GM18499 (cell line): ENCODE results near the gene GNPTG.

Experiments
- ATAC-seq: cut with Tn5 transposase; IDR thresholded peaks from one replicate; pipeline ENCODE4 v1.9.1; 2021; ENCODE audit warnings: moderate number of reproducible peaks; ENCODE audit not compliant: insufficient read depth, unreplicated experiment

Gene GNPTG

GRCh38 chr16:1351582-1352362 is at the start of gene GNPTG, which contains the start of gene TSR3:
GNPTG (plus strand) TSS chr16:1351931; CDS start chr16:1351966, 35 bp downstream.
TSR3 (minus strand) TSS chr16:1351878; CDS start chr16:1351804, 74 bp downstream.
- peak; percentile 46 for ATAC-seq

DNA sequence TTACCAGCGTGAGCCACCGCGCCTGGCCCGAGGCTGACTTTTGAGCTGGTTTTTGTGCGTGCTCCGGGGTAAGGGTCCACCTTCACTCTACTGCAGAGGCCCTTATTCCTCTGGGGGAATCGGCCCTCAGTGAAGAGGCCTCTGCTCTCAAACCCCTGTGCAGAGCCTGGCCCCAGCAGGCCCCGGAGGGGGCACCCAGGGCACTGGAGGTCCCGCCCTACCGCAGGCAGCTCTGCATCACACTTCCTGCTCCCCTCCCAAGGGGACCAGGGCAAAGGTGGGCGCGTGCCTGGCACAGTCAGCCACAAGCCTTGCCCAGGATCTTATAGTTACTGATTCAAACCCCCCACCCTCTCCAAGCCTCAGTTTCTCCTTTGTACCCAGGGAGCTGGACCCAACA is 45.9 kb upstream of the GNPTG start:
- ATAC-seq = no peak

DNA sequence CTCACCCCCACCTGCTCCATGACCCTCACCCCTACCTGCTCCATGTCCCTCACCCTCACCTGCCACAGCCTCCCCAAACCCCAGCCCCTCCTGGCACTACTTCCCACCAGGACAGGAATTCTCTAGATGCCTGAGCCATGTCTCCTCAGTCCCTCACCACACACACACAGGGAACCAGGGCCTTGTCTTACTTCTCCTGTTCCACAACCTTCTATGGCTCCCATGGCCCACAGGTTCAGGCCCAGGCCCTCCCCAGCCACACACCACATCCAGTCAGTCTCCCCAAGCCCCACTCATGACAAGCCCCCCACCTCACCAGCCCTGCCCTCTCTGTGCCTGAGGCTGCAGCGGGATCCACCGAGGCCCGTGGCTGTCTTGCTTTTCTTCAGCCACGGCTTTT is 45.4 kb upstream of the GNPTG start:
- no peak for ATAC-seq

DNA sequence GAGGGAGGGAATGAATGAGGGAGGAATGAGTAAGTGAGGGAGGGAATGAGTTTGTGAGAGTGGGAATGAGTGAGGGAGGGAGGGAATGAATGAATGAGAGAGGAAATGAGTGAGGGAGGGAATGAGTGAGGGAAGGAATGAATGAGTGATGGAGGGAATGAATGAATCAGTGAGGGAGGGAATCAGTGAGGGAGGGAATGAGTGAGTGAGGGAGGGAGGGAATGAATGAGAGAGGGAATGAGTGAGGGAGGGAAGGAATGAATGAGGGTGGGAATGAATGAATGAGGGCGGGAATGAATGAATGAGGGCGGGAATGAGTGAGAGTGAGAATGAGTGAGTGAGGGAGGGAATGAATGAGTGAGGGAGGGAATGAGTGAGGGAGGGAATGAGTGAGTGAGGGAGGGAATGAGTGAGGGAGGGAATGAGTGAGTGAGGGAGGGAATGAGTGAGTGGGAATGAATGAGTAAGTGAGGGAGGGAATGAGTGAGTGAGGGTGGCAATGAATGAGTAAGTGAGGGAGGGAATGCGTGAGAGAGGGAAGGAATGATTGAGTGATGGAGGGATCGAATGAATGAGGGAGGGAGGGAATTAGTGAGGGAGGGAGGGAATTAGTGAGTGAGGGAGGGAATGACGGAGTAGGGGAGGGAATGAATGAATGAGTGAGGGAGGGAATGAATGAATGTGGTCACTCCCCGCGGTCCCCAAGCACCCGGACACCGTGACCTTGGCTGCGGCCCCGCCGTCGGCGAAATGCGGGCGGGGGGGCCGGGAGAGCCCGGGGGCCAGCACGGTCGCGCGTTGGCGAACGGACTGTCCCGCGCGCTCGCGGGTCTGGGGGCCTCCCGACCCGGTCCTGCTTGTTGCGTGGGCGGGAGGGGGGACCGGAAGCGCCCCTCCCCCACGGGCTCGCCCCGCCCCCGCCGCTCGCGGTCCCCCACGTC is 43.4 kb upstream of the GNPTG start:
- no peak for ATAC-seq

DNA sequence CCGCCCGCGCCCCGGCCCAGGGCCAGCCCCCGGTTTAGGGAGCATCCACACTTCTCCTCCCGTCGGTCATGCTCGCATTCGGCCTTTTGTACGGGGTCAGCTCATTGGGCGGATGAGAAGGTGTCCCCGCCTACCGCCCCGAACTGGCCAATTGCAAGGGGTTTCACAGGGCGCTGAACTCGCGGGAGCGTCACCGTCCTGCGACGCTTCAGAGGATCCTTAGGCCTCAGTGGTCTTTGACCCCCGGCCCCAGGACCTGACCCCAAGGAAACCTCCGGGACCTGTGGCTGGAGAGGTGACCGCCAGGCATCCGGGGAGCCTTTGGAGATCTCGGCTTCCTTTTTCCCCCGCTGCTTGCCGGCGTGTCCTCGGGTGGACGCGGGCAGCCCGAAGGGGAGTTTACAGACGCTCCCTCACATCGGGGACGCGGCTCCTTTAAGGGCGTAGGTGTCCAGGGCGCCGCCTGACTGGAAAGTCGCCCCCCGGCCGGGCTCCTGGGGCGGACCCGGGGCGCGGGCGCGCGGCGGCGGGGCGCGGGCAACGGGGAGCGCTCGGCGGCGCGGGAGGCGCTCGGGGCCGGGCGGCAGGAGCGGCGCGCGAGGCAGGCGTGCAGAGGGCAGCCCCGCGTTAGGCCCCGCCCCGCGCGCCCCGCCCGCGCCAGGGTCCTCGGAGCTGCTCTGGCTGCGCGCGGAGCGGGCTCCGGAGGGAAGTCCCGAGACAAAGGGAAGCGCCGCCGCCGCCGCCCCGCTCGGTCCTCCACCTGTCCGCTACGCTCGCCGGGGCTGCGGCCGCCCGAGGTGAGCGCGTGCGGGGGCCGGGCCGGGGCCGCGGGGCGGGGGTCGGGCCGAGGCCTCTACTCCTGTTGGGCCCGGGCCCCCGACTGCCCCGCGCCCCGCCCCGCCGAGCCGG is 42.5 kb upstream of the GNPTG start, which contains the start of gene UBE2I:
Gene UBE2I (plus strand): TSS at position 660 of the 909 bp plus-strand sequence. CDS start 4,395 bp downstream, outside the sequence.
- ATAC-seq = peak; percentile 32

DNA sequence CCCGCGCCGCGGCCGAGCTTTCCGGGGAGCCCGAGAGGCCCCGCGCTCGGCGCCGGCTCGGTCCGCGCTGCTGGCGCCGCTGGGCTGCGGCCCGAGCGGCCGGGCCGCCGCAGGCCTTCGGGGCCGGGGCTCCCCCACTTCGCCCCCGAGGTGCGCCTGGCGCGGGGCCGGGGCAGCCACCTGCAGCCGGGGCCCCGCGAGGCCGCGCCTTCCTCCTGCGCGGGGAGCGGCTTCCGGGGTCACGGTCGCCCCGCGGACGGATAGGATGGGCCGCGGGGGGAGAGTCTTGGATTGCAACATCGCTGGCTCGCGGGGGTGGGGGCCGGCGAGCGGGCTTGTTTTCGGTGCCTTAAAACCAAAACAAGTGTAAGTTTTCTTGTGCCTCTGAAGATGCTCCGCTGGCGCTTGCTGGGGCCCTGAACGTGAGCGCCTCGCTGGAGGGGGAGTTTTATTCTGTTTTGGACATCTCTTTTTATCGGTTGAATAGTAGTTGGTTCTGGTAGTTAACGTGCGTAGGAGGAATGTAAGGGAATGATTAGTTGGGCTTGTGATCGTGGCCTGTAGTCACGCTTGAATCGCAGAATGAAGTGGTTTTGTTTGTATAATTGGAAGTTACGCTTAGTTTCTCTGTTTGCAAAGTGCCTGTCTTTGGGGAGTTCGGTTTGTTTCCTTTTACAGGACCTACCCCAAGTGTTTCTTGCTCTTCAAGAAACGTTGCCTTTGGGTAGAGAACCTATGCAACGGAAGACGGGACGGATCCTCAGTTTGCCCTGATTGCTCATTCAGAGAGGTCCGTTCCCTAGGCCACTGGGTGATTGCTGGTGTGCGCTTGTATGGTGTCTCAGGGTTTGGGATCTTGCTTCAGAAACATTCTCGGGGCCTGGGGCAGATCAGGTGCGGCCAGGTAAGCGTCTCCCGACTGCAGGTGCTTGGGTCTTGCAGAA is 41.6 kb upstream of the GNPTG start:
- no peak for ATAC-seq

- ATAC-seq = no peak
Observed at GRCh38 chr16:1310832-1311200, 40.9 kb upstream of the GNPTG start.

- ATAC-seq = no peak
Observed at GRCh38 chr16:1311212-1311737, 40.5 kb upstream of the GNPTG start.

- no peak for ATAC-seq
Observed at GRCh38 chr16:1311738-1312466, 39.8 kb upstream of the GNPTG start.

- no peak for ATAC-seq
Observed at GRCh38 chr16:1312467-1312816, 39.3 kb upstream of the GNPTG start.

- no peak for ATAC-seq
Observed at GRCh38 chr16:1312903-1313302, 38.8 kb upstream of the GNPTG start.

GRCh38 chr16:1313721-1314369 is 37.9 kb upstream of the GNPTG start:
- no peak for ATAC-seq

DNA sequence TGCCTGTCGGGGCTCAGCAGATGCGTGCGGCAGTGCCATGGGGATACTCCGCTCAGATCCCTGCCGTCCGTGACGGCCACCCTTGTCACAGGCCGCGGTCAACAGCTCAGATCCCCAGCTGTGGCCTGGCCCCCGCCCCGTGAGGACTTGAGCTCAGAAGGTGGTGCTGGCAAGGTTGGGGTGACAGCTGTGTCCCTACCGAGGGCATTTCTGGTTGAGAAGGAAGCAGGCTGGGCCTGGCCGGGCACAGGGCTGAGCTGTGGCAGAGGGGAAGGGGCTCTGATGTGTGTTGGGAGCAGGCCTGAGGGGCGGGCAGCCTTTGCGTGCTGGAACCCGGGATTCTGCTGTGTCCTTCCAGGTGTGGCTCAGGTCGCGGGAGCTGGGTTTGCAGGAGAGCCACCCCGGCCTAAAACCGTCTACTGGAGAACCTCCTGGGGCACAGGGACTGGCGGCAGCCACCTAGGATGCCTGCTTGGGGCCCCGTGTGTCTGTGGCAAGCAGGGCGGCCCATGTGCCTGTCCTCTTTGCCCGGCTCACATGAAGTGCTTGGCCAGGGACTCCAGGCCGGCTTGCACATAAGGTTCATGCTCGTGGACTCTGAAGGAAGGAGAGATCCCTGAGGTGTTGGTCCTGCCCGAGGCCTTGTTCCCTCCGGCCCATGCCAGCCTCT is 37.2 kb upstream of the GNPTG start:
- no peak for ATAC-seq

DNA sequence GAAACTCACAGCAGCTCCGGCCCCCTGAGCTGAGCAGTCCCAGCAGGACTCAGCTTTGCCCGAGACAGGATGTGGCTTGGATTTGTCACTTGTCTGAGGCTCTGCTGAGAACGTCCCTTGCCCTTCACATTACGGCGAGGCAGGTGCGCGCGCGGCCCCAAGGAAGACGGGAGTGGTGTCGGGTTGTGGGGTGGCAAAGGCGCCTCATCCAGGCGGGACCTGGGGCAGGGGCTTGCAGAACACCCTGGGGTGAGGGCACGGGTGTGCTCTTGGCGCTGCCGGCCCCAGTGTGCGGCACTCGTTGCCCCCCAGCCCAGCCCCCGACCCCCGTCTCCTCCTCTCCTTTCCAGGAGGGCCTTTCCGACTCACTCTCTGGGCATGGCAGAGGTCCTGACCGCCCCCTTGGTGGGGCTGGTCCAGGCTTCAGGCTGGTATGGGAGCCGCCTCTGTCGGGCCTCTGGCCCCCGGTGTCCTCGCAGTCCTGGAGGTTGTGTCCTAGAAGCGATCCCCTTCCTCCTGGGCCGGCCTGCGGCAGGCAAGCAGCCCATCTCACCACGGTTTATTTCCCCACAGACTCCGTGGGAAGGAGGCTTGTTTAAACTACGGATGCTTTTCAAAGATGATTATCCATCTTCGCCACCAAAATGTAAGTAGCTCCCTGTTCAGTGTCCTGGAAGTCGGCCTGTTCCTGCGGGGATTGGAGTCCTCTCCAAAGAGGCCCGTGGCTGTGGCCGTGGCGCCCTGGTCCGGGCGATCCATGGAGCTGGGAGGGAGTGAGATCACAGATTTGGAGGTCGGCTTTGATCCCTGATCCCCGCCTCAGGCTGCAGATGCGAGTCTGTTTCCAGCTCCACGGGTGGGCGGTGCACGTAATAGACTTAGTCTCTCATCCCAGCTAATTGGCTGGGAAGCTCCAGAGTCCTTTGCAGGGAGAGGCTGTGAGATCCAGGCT is 36.4 kb upstream of the GNPTG start:
- ATAC-seq = no peak

DNA sequence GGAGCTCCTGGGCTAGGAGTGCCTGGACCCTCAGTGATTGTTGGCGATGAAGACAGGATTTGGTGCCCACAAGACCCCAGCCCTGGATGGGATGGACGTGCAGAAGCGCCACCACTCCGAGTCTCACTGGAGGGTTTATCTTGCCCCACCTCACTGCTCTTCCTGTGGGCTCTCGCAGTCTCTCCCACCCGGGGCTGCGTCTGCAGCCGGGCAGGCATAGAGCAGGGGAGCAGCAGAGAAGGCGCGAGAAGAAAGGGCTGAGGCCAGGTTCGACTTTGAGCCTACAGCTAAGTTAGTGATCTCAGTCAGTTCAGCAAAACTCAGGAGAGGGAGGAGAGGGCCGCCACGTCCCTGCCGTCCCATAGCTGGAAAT is 35.7 kb upstream of the GNPTG start:
- ATAC-seq = no peak
